Upper lobe of left lung (tissue), 6 donors: ENCODE data around the gene MTREX. TPM values are rescaled to one million over a fixed set of nuclear protein-coding genes. Genes with fewer than 3 reads are reported as not detected.

Experiments
- ATAC-seq, 2 donors: fragments of 200-7000 bp; cut with Tn5 transposase; one replicate each; pipeline ENCODE4 v1.9.1; 2022; ENCODE audit warnings: mild to moderate bottlenecking in 2 of 2, moderate library complexity in 2 of 2; ENCODE audit not compliant: low FRiP score in 2 of 2
- DNase-seq, 2 donors: peaks; one replicate each; pipeline ENCODE4 v3.0.0-alpha.2; 2019 to 2020
- H3K27ac ChIP-seq, 4 donors: fragments of 200-600 bp; sonication (generic); one replicate each; pipeline ENCODE4 v1.5.1; 2016 to 2019
- H3K27me3 ChIP-seq, 4 donors: fragments of 200-600 bp; sonication (generic); one replicate each; pipeline ENCODE4 v1.5.1; 2017 to 2019
- H3K36me3 ChIP-seq, 4 donors: fragments of 200-600 bp; sonication (generic); one replicate each; pipeline ENCODE4 v1.5.1; 2016 to 2019
- H3K4me1 ChIP-seq, 4 donors: fragments of 200-600 bp; sonication (generic); one replicate each; pipeline ENCODE4 v1.5.1; 2018 to 2019
- H3K4me3 ChIP-seq, 4 donors: fragments of 200-600 bp; sonication (generic); one replicate each; pipeline ENCODE4 v1.5.1; 2017 to 2019; ENCODE audit warnings: mild to moderate bottlenecking in 2 of 4, moderate library complexity in 1 of 4
- H3K9me3 ChIP-seq, 4 donors: fragments of 200-600 bp; sonication (generic); one replicate each; pipeline ENCODE4 v1.5.1; 2018 to 2019
- CTCF ChIP-seq, 6 experiments: fragments of 450-650 bp in 4 of 6; fragments of 200-600 bp in 2 of 6; sonication (generic) in 2 of 6; IDR thresholded peaks; one replicate each; pipeline ENCODE4 v1.5.1; 2016 to 2019; ENCODE audit warnings: antibody characterized with exemption in 6 of 6
- EP300 ChIP-seq, 4 donors: sonication (generic); formaldehyde crosslinking; IDR thresholded peaks; one replicate each; pipeline ENCODE4 v1.5.1; 2017; ENCODE audit warnings: antibody characterized with exemption in 4 of 4, control low read depth in 2 of 4
- POLR2A ChIP-seq, 4 donors: fragments of 450-650 bp; IDR thresholded peaks; one replicate each; pipeline ENCODE4 v1.5.1; 2016 to 2017; ENCODE audit warnings: antibody characterized with exemption in 4 of 4, mild to moderate bottlenecking in 2 of 4
- POLR2AphosphoS5 ChIP-seq, 2 donors: sonication (generic); formaldehyde crosslinking; IDR thresholded peaks; one replicate each; pipeline ENCODE4 v1.5.1; 2017; ENCODE audit warnings: antibody characterized with exemption in 2 of 2
- WGBS, 2 donors: methylation state at CpG; one replicate each; pipeline ENCODE4 v1.1.5; 2017 to 2018; 5-methylcytosine and 5-hydroxymethylcytosine counted together
- total RNA-seq, 6 donors: library from RNA; depleted of rRNA in 4 of 6; stranded (reverse); fragments of >200 nt in 4 of 6; gene quantifications; one replicate each; pipeline versions ENCODE4 v1.1.0 to v1.2.1, GENCODE V29; 2016 to 2021
- donor health status: DM: no; HTN: no; CAD: no; lungs with moderate emphysema.
- donor health status: DM: no; HTN: yes; CAD: no; lungs with severe emphysema.

Gene MTREX
- total RNA-seq, 6 donors from 2014 or later = 44.1 to 179 (median 61.6) TPM

GRCh38 chr5:55385846-55386245 is 78.1 kb downstream of the MTREX start:
- H3K9me3 ChIP-seq = peaks cover 5 to 13% (median 8%) of the 10 kb centered on the region in 4 donors
- ATAC-seq (no peak), DNase-seq (no peak)
- no peaks in the 10 kb centered on the region for H3K4me1 ChIP-seq
- no peaks in the 10 kb centered on the region for H3K27me3 ChIP-seq
- no peak overlapping the region for H3K27ac ChIP-seq
- WGBS, 2 donors = 86 to 88% methylated on average over 3 of the region's 3 CpGs
- H3K4me3 ChIP-seq = no peak overlapping the region
- peaks cover 0 to 54% (median 8%) of the 10 kb centered on the region in 4 donors for H3K36me3 ChIP-seq
- TF ChIP-seq POLR2AphosphoS5 (IDR thresholded peaks at IDR 0.05) = no peak
- TF ChIP-seq POLR2A (IDR thresholded peaks at IDR 0.05) = no peak
- TF ChIP-seq CTCF (IDR thresholded peaks at IDR 0.05) = no peak

- DNase-seq (no peak), ATAC-seq (no peak)
- Histone ChIP-seq H3K4me1 (no peaks in the 10 kb centered on the region), H3K27ac (no peak overlapping the region), H3K9me3 (peaks cover 5 to 13% (median 8%) of the 10 kb centered on the region in 4 donors), H3K36me3 (peaks cover 0 to 54% (median 8%) of the 10 kb centered on the region in 4 donors), H3K27me3 (no peaks in the 10 kb centered on the region), H3K4me3 (no peak overlapping the region)
- 95 to 96% methylated on average over 1 of the region's 1 CpG for WGBS, 2 donors
- TF ChIP-seq EP300 (IDR thresholded peaks at IDR 0.05) = no peak
Measured at GRCh38 chr5:55386356-55386755, 78.6 kb downstream of the MTREX start.

- peaks cover 0 to 48% (median 8%) of the 10 kb centered on the region in 4 donors for H3K36me3 ChIP-seq
- no peaks in the 10 kb centered on the region for H3K4me1 ChIP-seq
- WGBS, 2 donors = 95 to 98% methylated on average over 2 of the region's 2 CpGs
- ATAC-seq = no peak
- H3K4me3 ChIP-seq = no peak overlapping the region
- DNase-seq = no peak
- H3K27ac ChIP-seq = no peak overlapping the region
- H3K9me3 ChIP-seq = peaks cover 3 to 14% (median 7%) of the 10 kb centered on the region in 4 donors
- no peaks in the 10 kb centered on the region for H3K27me3 ChIP-seq
- TF ChIP-seq POLR2AphosphoS5 (IDR thresholded peaks at IDR 0.05) = no peak
- TF ChIP-seq POLR2A (IDR thresholded peaks at IDR 0.05) = no peak
- no peak for TF ChIP-seq CTCF (IDR thresholded peaks at IDR 0.05)
- no peak for TF ChIP-seq EP300 (IDR thresholded peaks at IDR 0.05)
Measured at GRCh38 chr5:55387865-55388264, 80.1 kb downstream of the MTREX start.

- Histone ChIP-seq H3K4me1 (no peaks in the 10 kb centered on the region), H3K27me3 (no peaks in the 10 kb centered on the region), H3K27ac (no peak overlapping the region), H3K9me3 (peaks cover 0 to 6% (median 0%) of the 10 kb centered on the region in 4 donors), H3K36me3 (peaks cover 0 to 31% (median 8%) of the 10 kb centered on the region in 4 donors), H3K4me3 (no peak overlapping the region)
- ATAC-seq (no peak), DNase-seq (no peak)
- 100% methylated on average over 2 of the region's 2 CpGs for WGBS, 2 donors
- no peak for TF ChIP-seq POLR2A (IDR thresholded peaks at IDR 0.05)
Measured at GRCh38 chr5:55391707-55392106, 83.9 kb downstream of the MTREX start.

- Histone ChIP-seq H3K4me1 (no peaks in the 10 kb centered on the region), H3K4me3 (no peak overlapping the region), H3K27ac (no peak overlapping the region), H3K36me3 (peaks cover 0 to 29% (median 8%) of the 10 kb centered on the region in 4 donors), H3K9me3 (peaks cover 0 to 6% (median 0%) of the 10 kb centered on the region in 4 donors), H3K27me3 (no peaks in the 10 kb centered on the region)
- TF ChIP-seq EP300 (IDR thresholded peaks at IDR 0.05) = no peak
- TF ChIP-seq POLR2AphosphoS5 (IDR thresholded peaks at IDR 0.05) = no peak
- no peak for TF ChIP-seq CTCF (IDR thresholded peaks at IDR 0.05)
- TF ChIP-seq POLR2A (IDR thresholded peaks at IDR 0.05) = no peak
- ATAC-seq = no peak
- 100% methylated on average over 1 of the region's 1 CpG for WGBS, 2 donors
- DNase-seq = no peak
Measured at GRCh38 chr5:55392669-55393068, 84.9 kb downstream of the MTREX start.

GRCh38 chr5:55393501-55394175 is 85.8 kb downstream of the MTREX start:
- Histone ChIP-seq H3K4me3 (no peak overlapping the region), H3K4me1 (no peaks in the 10 kb centered on the region), H3K36me3 (peaks cover 0 to 26% (median 8%) of the 10 kb centered on the region in 4 donors), H3K27ac (no peak overlapping the region), H3K9me3 (peaks cover 0 to 6% (median 0%) of the 10 kb centered on the region in 4 donors), H3K27me3 (no peaks in the 10 kb centered on the region)
- no peak for ATAC-seq
- no peak for DNase-seq
- WGBS, 2 donors = 22 to 33% methylated on average over 2 of the region's 2 CpGs
- TF ChIP-seq CTCF (IDR thresholded peaks at IDR 0.05) (no peak), POLR2AphosphoS5 (IDR thresholded peaks at IDR 0.05) (no peak), POLR2A (IDR thresholded peaks at IDR 0.05) (no peak), EP300 (IDR thresholded peaks at IDR 0.05) (no peak)
